ENCODE results near the gene DSG3.

DNA sequence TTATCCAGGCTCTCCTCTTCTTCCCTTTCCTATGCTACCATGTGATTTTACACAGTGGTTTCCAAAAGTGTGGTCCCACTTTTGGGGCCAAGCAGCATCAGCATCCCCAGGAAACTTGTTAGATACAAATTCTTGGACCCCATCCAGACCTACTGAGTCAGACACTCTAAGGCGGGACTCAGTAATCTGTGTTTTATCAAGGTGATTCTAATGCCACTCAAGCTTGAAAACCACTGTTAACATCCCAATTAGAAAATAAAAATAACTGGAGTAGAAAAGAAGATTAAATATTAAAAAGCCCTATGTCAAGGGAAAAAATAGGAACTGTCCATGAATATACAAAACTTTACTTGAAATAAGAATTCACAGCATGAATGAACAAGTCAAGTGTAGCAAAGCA lies 61.2 kb downstream of the DSG3 start:
- TF ChIP-seq POLR2AphosphoS5 (IDR thresholded peaks at IDR 0.05; ENCODE audit: low read depth, low read length) (no peak), JUN (IDR thresholded peaks at IDR 0.05; ENCODE audit: low read depth, low read length) (no peak), CTCF (IDR thresholded peaks at IDR 0.05; ENCODE audit: control extremely low read depth in 1 of 3, insufficient read depth in 1 of 3, low read depth in 1 of 3, low read length in 3 of 3) (no peak), ATF3 (IDR thresholded peaks at IDR 0.05; ENCODE audit: insufficient read depth, low read depth, low read length) (no peak)

Measured in H1 (cell line).